Osteocyte (in vitro differentiated cells): ENCODE results near the gene KRTAP2-3. TPM values are rescaled to one million over a fixed set of nuclear protein-coding genes. Genes with fewer than 3 reads are reported as not detected.

ENCODE experiments used
- DNase-seq: peaks from one replicate; pipeline ENCODE4 v3.0.0; 2021; ENCODE audit warnings: mixed read lengths; ENCODE audit not compliant: unreplicated experiment; ENCODE audit errors: extremely low spot score
- H3K27ac Mint-ChIP-seq: one replicate; pipeline ENCODE4 v1.8.0; 2021; ENCODE audit warnings: mild to moderate bottlenecking, mixed read lengths; ENCODE audit not compliant: unreplicated experiment
- H3K27me3 Mint-ChIP-seq: one replicate; pipeline ENCODE4 v1.8.0; 2021; ENCODE audit warnings: mixed read lengths; ENCODE audit not compliant: unreplicated experiment
- H3K36me3 Mint-ChIP-seq: one replicate; pipeline ENCODE4 v1.8.0; 2021; ENCODE audit warnings: mixed read lengths; ENCODE audit not compliant: unreplicated experiment
- H3K4me1 Mint-ChIP-seq: one replicate; pipeline ENCODE4 v1.8.0; 2021; ENCODE audit warnings: mixed read lengths; ENCODE audit not compliant: unreplicated experiment
- H3K4me3 Mint-ChIP-seq: one replicate; pipeline ENCODE4 v1.8.0; 2021; ENCODE audit warnings: mild to moderate bottlenecking, moderate library complexity, mixed read lengths; ENCODE audit not compliant: unreplicated experiment
- H3K9me3 Mint-ChIP-seq: one replicate; pipeline ENCODE4 v1.8.0; 2021; ENCODE audit warnings: mixed read lengths; ENCODE audit not compliant: unreplicated experiment
- CTCF ChIP-seq: fragments of 200-600 bp; sonication (generic); IDR thresholded peaks from 2 replicates; pipeline ENCODE4 v1.5.0; 2021; ENCODE audit warnings: antibody characterized with exemption, mild to moderate bottlenecking, moderate library complexity
- total RNA-seq: library from RNA; stranded (reverse); gene quantifications from 2 replicates; pipeline ENCODE4 v1.2.1, GENCODE V29; 2021

KRTAP2-3 gene
- total RNA-seq, 1 donor from 2014 or later: not detected

- Mint-ChIP-seq H3K4me3 (no peak within 1 kb of the TSS), H3K4me1 (peaks cover 5% of the 10 kb centered on the region), H3K27me3 (no peaks in the 10 kb centered on the region), H3K27ac (no peak within 1 kb of the TSS), H3K9me3 (no peaks in the 10 kb centered on the region), H3K36me3 (no peaks in the 10 kb centered on the region)
- no peak for DNase-seq
- TF ChIP-seq CTCF: no peak
Observed at GRCh38 chr17:41026715-41027471, 33.0 kb downstream of the KRTAP2-3 start, which contains the start of gene KRTAP1-5. KRTAP1-5 (minus strand) TSS chr17:41027208; CDS start chr17:41027155, 53 bp downstream.

GRCh38 chr17:41024697-41025096 lies 35.2 kb downstream of the KRTAP2-3 start:
- Mint-ChIP-seq H3K4me3 (no peak overlapping the region), H3K4me1 (peaks cover 8% of the 10 kb centered on the region), H3K27ac (no peak overlapping the region), H3K36me3 (no peaks in the 10 kb centered on the region), H3K27me3 (no peaks in the 10 kb centered on the region), H3K9me3 (peaks cover 6% of the 10 kb centered on the region)
- TF ChIP-seq CTCF: no peak
- no peak for DNase-seq

GRCh38 chr17:41020336-41020735 lies 39.6 kb downstream of the KRTAP2-3 start:
- Mint-ChIP-seq H3K9me3 (peaks cover 6% of the 10 kb centered on the region), H3K4me1 (peaks cover 3% of the 10 kb centered on the region), H3K4me3 (no peak overlapping the region), H3K27ac (no peak overlapping the region), H3K27me3 (no peaks in the 10 kb centered on the region), H3K36me3 (peaks cover 2% of the 10 kb centered on the region)
- TF ChIP-seq CTCF: no peak
- DNase-seq: no peak

- Mint-ChIP-seq H3K27ac (no peak overlapping the region), H3K4me1 (peaks cover 3% of the 10 kb centered on the region), H3K27me3 (no peaks in the 10 kb centered on the region), H3K36me3 (peaks cover 2% of the 10 kb centered on the region), H3K4me3 (no peak overlapping the region), H3K9me3 (peaks cover 6% of the 10 kb centered on the region)
- DNase-seq: no peak
- no peak for TF ChIP-seq CTCF
Observed at GRCh38 chr17:41019415-41019814, 40.5 kb downstream of the KRTAP2-3 start.

- no peak overlapping the region for H3K4me3 Mint-ChIP-seq
- H3K36me3 Mint-ChIP-seq: peaks cover 2% of the 10 kb centered on the region
- H3K27me3 Mint-ChIP-seq: no peaks in the 10 kb centered on the region
- TF ChIP-seq CTCF: no peak
- H3K9me3 Mint-ChIP-seq: peaks cover 6% of the 10 kb centered on the region
- H3K4me1 Mint-ChIP-seq: peaks cover 6% of the 10 kb centered on the region
- DNase-seq: no peak
- no peak overlapping the region for H3K27ac Mint-ChIP-seq
Observed at GRCh38 chr17:41018541-41018940, 41.4 kb downstream of the KRTAP2-3 start.
